Measurements from ENCODE around the gene TRRAP. TPM values are rescaled to one million over a fixed set of nuclear protein-coding genes. Genes with fewer than 3 reads are reported as not detected.

The TRRAP gene
- total RNA-seq, 5 donors from 2014 or later (not counting 1 experiment from before 2014, with no cell fraction given), result 53.9 to 71.7 (median 65.8) TPM

DNA sequence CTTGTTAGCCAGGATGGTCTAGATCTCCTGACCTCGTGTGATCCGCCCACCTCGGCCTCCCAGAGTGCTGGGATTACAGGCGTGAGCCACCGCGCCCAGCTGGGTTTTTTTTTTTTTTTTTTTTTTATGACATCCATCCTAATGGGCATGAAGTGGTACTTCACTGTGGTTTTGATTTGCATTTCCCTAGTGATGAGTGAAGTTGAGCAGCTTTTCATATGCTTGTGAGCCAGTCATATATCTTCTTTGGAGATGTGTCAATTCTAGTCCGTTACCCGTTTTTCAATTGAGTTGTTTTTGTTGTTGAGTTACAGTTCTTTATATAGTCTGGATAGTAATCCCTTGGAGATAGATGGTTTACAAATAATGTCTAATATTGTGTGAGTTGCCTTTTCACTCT lies 137.9 kb downstream of the TRRAP start:
- H3K27ac Mint-ChIP-seq, result no peak overlapping the region
- ATAC-seq (replicated peaks in 1 of 4) (no peak), DNase-seq (no peak)
- no peak overlapping the region for H3K4me3 Mint-ChIP-seq
- Histone ChIP-seq H3K27me3 (replicated peaks in 1 of 2; ENCODE audit: control insufficient read depth in 2 of 2, extremely low read depth in 1 of 2, insufficient read depth in 2 of 2, low read length in 1 of 2) (no peaks in the 10 kb centered on the region), H3K4me3 (ENCODE audit: control insufficient read depth in 1 of 2, extremely low read depth in 1 of 2, low read length in 1 of 2) (no peak overlapping the region), H3K9me3 (no peaks in the 10 kb centered on the region), H3K27ac (ENCODE audit: low read length) (no peak overlapping the region), H3K4me1 (ENCODE audit: control insufficient read depth in 1 of 2, extremely low read depth in 1 of 2, insufficient read depth in 2 of 2, low read length in 2 of 2) (no peaks in the 10 kb centered on the region), H3K36me3 (ENCODE audit: control insufficient read depth in 2 of 2, extremely low read depth in 1 of 2, insufficient read depth in 1 of 2, low read length in 1 of 2) (peaks cover 36 to 64% of the 10 kb centered on the region in 2 donors)
- no peaks in the 10 kb centered on the region for H3K9me3 Mint-ChIP-seq
- CTCF ChIA-PET, result interaction anchor here in 1 of 2 donors (0.7 kb wide), 1 partner anchor 17 kb away, joined by 5 read pairs; no protein-coding TSS in a partner anchor
- peaks cover 5 to 10% (median 7%) of the 10 kb centered on the region in 3 donors for H3K4me1 Mint-ChIP-seq
- no peaks in the 10 kb centered on the region for H3K27me3 Mint-ChIP-seq
- H3K36me3 Mint-ChIP-seq, result peaks cover 80% of the 10 kb centered on the region
- POLR2A ChIA-PET, result no interaction called here
- 50% methylated on average over 2 of the region's 8 CpGs for WGBS (ENCODE audit: insufficient coverage)

DNA sequence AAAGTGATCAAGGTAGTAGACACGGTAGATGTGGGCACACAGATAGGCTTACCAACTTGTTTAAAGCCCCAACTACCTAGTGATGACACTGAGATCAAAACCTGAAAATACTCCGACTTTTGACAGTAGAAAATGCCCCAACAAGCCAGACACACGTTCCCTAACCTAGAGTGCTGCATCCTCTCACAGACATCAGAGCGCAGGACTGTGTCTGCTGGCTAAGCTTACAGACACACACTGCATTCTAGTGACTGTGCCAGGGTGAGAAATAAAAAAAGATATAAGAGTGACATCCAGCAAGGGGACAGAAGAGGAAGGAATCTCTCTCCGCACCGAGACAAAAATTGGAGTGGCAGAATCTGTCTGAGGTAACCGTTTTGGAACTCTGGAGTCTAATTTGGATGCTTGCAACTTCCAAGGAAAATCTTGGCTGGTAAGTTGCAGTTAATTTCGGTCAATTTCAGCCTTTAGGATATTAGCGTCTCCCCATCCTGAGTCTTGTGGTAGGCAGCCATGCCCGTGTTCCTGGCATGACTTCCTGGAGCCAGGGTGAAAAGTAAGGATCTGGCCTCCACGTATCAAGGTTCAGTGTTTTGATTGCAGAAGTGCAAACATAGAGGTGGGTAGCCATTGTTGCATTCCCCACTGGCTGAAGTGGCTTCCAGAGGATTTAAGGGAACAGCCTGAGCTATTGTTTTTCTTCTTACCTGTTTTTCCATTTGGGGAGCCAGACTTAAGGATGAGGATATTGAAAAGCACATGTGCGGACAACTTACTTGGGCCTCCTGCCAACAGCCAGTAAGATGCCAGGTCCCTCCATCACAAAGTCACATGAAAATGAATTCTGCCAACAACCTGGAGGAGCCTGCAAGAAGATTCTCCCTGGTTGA lies 141.4 kb downstream of the TRRAP start:
- ChIA-PET CTCF (no interaction called here), POLR2A (no interaction called here)
- WGBS (ENCODE audit: insufficient coverage), result 99% methylated on average over 8 of the region's 12 CpGs
- Mint-ChIP-seq H3K9me3 (no peaks in the 10 kb centered on the region), H3K27ac (no peak overlapping the region), H3K4me1 (peaks cover 8 to 31% (median 11%) of the 10 kb centered on the region in 3 donors), H3K27me3 (no peaks in the 10 kb centered on the region), H3K36me3 (peaks cover 54% of the 10 kb centered on the region), H3K4me3 (no peak overlapping the region)
- Histone ChIP-seq H3K36me3 (ENCODE audit: control insufficient read depth in 2 of 2, extremely low read depth in 1 of 2, insufficient read depth in 1 of 2, low read length in 1 of 2) (peaks cover 11 to 28% of the 10 kb centered on the region in 2 donors), H3K4me3 (ENCODE audit: control insufficient read depth in 1 of 2, extremely low read depth in 1 of 2, low read length in 1 of 2) (no peak overlapping the region), H3K4me1 (ENCODE audit: control insufficient read depth in 1 of 2, extremely low read depth in 1 of 2, insufficient read depth in 2 of 2, low read length in 2 of 2) (no peaks in the 10 kb centered on the region), H3K9me3 (no peaks in the 10 kb centered on the region), H3K27ac (ENCODE audit: low read length) (no peak overlapping the region), H3K27me3 (replicated peaks in 1 of 2; ENCODE audit: control insufficient read depth in 2 of 2, extremely low read depth in 1 of 2, insufficient read depth in 2 of 2, low read length in 1 of 2) (no peaks in the 10 kb centered on the region)
- ATAC-seq (replicated peaks in 1 of 4) (no peak), DNase-seq (no peak)

DNA sequence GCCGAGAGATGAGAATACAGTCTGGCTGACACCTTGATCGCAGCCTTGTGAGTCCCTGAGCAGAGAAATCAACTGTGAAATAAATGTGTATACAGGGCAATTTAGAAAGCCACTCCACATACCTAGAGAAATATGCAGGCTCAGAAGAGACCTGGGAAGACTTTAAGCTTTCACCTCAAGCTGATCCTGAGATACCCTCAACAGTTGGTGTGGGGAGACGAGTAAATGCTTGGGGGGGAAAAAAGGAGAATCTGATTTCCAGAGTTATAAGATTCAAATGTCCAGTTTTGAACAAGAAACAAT lies 142.0 kb downstream of the TRRAP start:
- ChIA-PET POLR2A (no interaction called here), CTCF (no interaction called here)
- Mint-ChIP-seq H3K4me1 (peaks cover 8 to 32% (median 11%) of the 10 kb centered on the region in 3 donors), H3K36me3 (peaks cover 49% of the 10 kb centered on the region), H3K27ac (no peak overlapping the region), H3K27me3 (no peaks in the 10 kb centered on the region), H3K9me3 (no peaks in the 10 kb centered on the region), H3K4me3 (no peak overlapping the region)
- no peaks in the 10 kb centered on the region for H3K27me3 ChIP-seq (replicated peaks in 1 of 2; ENCODE audit: control insufficient read depth in 2 of 2, extremely low read depth in 1 of 2, insufficient read depth in 2 of 2, low read length in 1 of 2)
- H3K4me1 ChIP-seq (ENCODE audit: control insufficient read depth in 1 of 2, extremely low read depth in 1 of 2, insufficient read depth in 2 of 2, low read length in 2 of 2), result no peaks in the 10 kb centered on the region
- no peaks in the 10 kb centered on the region for H3K9me3 ChIP-seq
- H3K4me3 ChIP-seq (ENCODE audit: control insufficient read depth in 1 of 2, extremely low read depth in 1 of 2, low read length in 1 of 2), result no peak overlapping the region
- no CpG with 5 or more reads among the region's 3 CpGs for WGBS (ENCODE audit: insufficient coverage)
- no peak for DNase-seq
- no peak overlapping the region for H3K27ac ChIP-seq (ENCODE audit: low read length)
- H3K36me3 ChIP-seq (ENCODE audit: control insufficient read depth in 2 of 2, extremely low read depth in 1 of 2, insufficient read depth in 1 of 2, low read length in 1 of 2), result peaks cover 6 to 24% of the 10 kb centered on the region in 2 donors
- no peak for ATAC-seq (replicated peaks in 1 of 4)

DNA sequence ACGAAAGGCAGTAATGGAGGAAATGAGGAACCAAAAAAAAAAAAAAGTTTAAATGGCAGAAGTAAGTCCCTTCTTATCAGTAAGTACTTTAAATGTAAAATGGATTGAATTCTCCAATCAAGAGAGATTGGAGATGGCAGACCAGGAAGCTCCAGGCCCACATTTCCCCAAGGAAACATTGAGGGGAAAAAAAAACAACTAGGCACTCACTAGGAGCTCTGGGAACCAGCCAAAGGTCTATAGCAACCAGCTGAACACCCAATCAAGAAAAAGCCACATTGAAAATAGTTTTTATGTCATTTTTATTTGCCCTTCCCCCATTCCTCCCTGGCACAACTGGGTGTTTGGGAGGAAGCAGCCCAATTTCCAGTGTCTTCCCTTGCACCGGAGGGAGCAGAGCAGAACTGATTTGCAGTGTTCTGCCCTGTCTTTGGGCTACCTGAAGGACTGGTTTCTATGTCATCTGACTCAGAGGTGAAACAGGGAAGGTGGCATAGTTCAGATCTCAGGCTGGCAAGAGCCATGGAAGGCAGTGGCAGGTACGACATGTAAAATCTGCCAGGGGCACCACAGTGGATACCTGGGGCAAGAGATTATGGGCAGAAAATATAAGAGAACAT lies 143.7 kb downstream of the TRRAP start:
- H3K9me3 ChIP-seq, result no peaks in the 10 kb centered on the region

GRCh38 chr7:99024066-99024465 lies 145.7 kb downstream of the TRRAP start:
- H3K4me1 Mint-ChIP-seq, result peaks cover 6 to 27% (median 7%) of the 10 kb centered on the region in 3 donors
- DNase-seq (no peak), ATAC-seq (replicated peaks in 1 of 4) (no peak)
- H3K9me3 ChIP-seq, result no peaks in the 10 kb centered on the region
- no peaks in the 10 kb centered on the region for H3K4me1 ChIP-seq (ENCODE audit: control insufficient read depth in 1 of 2, extremely low read depth in 1 of 2, insufficient read depth in 2 of 2, low read length in 2 of 2)
- no peaks in the 10 kb centered on the region for H3K27me3 Mint-ChIP-seq
- ChIA-PET CTCF (interaction anchor here in 1 of 2 donors (0.6 kb wide), 1 partner anchor 12 kb away, joined by 3 read pairs; no protein-coding TSS in a partner anchor), POLR2A (no interaction called here)
- peaks cover 5 to 22% of the 10 kb centered on the region in 2 donors for H3K36me3 ChIP-seq (ENCODE audit: control insufficient read depth in 2 of 2, extremely low read depth in 1 of 2, insufficient read depth in 1 of 2, low read length in 1 of 2)
- peaks cover 41% of the 10 kb centered on the region for H3K36me3 Mint-ChIP-seq
- H3K27ac Mint-ChIP-seq, result peak overlapping the region in 1 of 2 donors; percentile 54
- H3K27ac ChIP-seq (ENCODE audit: low read length), result no peak overlapping the region
- no peak overlapping the region for H3K4me3 ChIP-seq (ENCODE audit: control insufficient read depth in 1 of 2, extremely low read depth in 1 of 2, low read length in 1 of 2)
- H3K27me3 ChIP-seq (replicated peaks in 1 of 2; ENCODE audit: control insufficient read depth in 2 of 2, extremely low read depth in 1 of 2, insufficient read depth in 2 of 2, low read length in 1 of 2), result no peaks in the 10 kb centered on the region
- H3K4me3 Mint-ChIP-seq, result no peak overlapping the region
- H3K9me3 Mint-ChIP-seq, result no peaks in the 10 kb centered on the region

More for the DNA sequence above, 143.7 kb downstream of the TRRAP start:
- ChIA-PET CTCF (interaction anchor here (0.5 to 0.7 kb wide), 4 partner anchors 268 to 1692 kb away, joined by 3 to 4 read pairs (median 3); no protein-coding TSS in a partner anchor), POLR2A (no interaction called here)
- H3K27ac Mint-ChIP-seq, result no peak overlapping the region
- H3K36me3 ChIP-seq (ENCODE audit: control insufficient read depth in 2 of 2, extremely low read depth in 1 of 2, insufficient read depth in 1 of 2, low read length in 1 of 2), result peaks cover 5 to 16% of the 10 kb centered on the region in 2 donors
- H3K4me3 Mint-ChIP-seq, result no peak overlapping the region
- no peak overlapping the region for H3K27ac ChIP-seq (ENCODE audit: low read length)
- ATAC-seq (replicated peaks in 1 of 4), result no peak
- H3K4me3 ChIP-seq (ENCODE audit: control insufficient read depth in 1 of 2, extremely low read depth in 1 of 2, low read length in 1 of 2), result no peak overlapping the region
- no peaks in the 10 kb centered on the region for H3K27me3 Mint-ChIP-seq
- no peaks in the 10 kb centered on the region for H3K9me3 Mint-ChIP-seq
- WGBS (ENCODE audit: insufficient coverage), result 100% methylated on average over 1 of the region's 3 CpGs
- H3K4me1 Mint-ChIP-seq, result peaks cover 4 to 25% (median 10%) of the 10 kb centered on the region in 3 donors
- H3K27me3 ChIP-seq (replicated peaks in 1 of 2; ENCODE audit: control insufficient read depth in 2 of 2, extremely low read depth in 1 of 2, insufficient read depth in 2 of 2, low read length in 1 of 2), result no peaks in the 10 kb centered on the region
- no peak for DNase-seq
- no peaks in the 10 kb centered on the region for H3K4me1 ChIP-seq (ENCODE audit: control insufficient read depth in 1 of 2, extremely low read depth in 1 of 2, insufficient read depth in 2 of 2, low read length in 2 of 2)
- peaks cover 34% of the 10 kb centered on the region for H3K36me3 Mint-ChIP-seq

DNA sequence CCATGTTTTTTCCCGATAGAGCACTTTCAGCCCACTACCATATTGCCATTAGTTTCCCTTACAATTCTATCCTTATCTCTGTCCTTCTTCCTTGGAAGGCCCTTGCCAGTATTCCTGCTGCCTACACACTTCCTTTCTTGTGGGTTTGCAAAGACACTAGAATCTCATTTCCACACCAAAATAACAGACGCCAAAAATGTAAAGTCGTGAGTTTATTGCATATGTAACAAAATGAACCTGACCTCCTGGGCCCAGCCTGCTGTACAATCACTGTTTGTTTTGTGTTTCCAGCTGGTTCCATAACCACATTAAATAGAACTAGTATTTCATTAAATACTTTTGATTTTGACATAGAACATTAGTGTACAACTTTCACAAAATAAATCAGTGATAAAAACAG lies 148.9 kb downstream of the TRRAP start:
- no peaks in the 10 kb centered on the region for H3K9me3 Mint-ChIP-seq
- H3K4me1 Mint-ChIP-seq, result peaks cover 3 to 21% (median 6%) of the 10 kb centered on the region in 3 donors
- ATAC-seq (replicated peaks in 1 of 4) (no peak), DNase-seq (no peak)
- H3K36me3 Mint-ChIP-seq, result peaks cover 35% of the 10 kb centered on the region
- ChIA-PET CTCF (interaction anchor here in 1 of 2 donors (0.6 kb wide), 1 partner anchor 327 kb away, joined by 4 read pairs; no protein-coding TSS in a partner anchor), POLR2A (no interaction called here)
- no peaks in the 10 kb centered on the region for H3K4me1 ChIP-seq (ENCODE audit: control insufficient read depth in 1 of 2, extremely low read depth in 1 of 2, insufficient read depth in 2 of 2, low read length in 2 of 2)
- H3K27ac ChIP-seq (ENCODE audit: low read length), result no peak overlapping the region
- 91% methylated on average over 1 of the region's 3 CpGs for WGBS (ENCODE audit: insufficient coverage)
- peaks cover 2 to 41% of the 10 kb centered on the region in 2 donors for H3K36me3 ChIP-seq (ENCODE audit: control insufficient read depth in 2 of 2, extremely low read depth in 1 of 2, insufficient read depth in 1 of 2, low read length in 1 of 2)
- H3K27me3 ChIP-seq (replicated peaks in 1 of 2; ENCODE audit: control insufficient read depth in 2 of 2, extremely low read depth in 1 of 2, insufficient read depth in 2 of 2, low read length in 1 of 2), result no peaks in the 10 kb centered on the region
- no peaks in the 10 kb centered on the region for H3K27me3 Mint-ChIP-seq
- no peak overlapping the region for H3K4me3 Mint-ChIP-seq
- peak overlapping the region in 1 of 2 donors; percentile 57 for H3K27ac Mint-ChIP-seq
- H3K9me3 ChIP-seq, result no peaks in the 10 kb centered on the region
- no peak overlapping the region for H3K4me3 ChIP-seq (ENCODE audit: control insufficient read depth in 1 of 2, extremely low read depth in 1 of 2, low read length in 1 of 2)
